Karpas-422 (cell line): ENCODE results near the gene PKD2L1. TPM values are rescaled to one million over a fixed set of nuclear protein-coding genes. Genes with fewer than 3 reads are reported as not detected.

Experiments used
- DNase-seq: peaks from one replicate; pipeline ENCODE4 v3.0.0-alpha.2; 2015
- H2AFZ ChIP-seq: fragments of 200-600 bp; sonication (generic); 2 replicates; pipeline ENCODE4 v1.6.1; 2014; ENCODE audit warnings: antibody characterized with exemption, low read length, mixed read lengths
- H3K27ac ChIP-seq: fragments of 200-600 bp; sonication (generic); 2 replicates; pipeline ENCODE4 v1.5.1; 2014; ENCODE audit warnings: mild to moderate bottlenecking, low read length, moderate library complexity
- H3K27me3 ChIP-seq: fragments of 200-600 bp; sonication (generic); 2 replicates; pipeline ENCODE4 v1.6.1; 2014; ENCODE audit warnings: low read length, mixed read lengths
- H3K36me3 ChIP-seq: fragments of 200-600 bp; sonication (generic); 2 replicates; pipeline ENCODE4 v1.6.1; 2014; ENCODE audit warnings: low read length, mixed read lengths; ENCODE audit not compliant: insufficient read depth
- H3K4me1 ChIP-seq: fragments of 200-600 bp; sonication (generic); 2 replicates; pipeline ENCODE4 v1.6.1; 2014; ENCODE audit warnings: mild to moderate bottlenecking, low read length, mixed read lengths
- H3K4me2 ChIP-seq: fragments of 200-600 bp; sonication (generic); 2 replicates; pipeline ENCODE4 v1.6.1; 2014; ENCODE audit warnings: low read length, low read depth, mild to moderate bottlenecking; ENCODE audit not compliant: poor library complexity, severe bottlenecking
- H3K4me3 ChIP-seq: fragments of 200-600 bp; sonication (generic); 2 replicates; pipeline ENCODE4 v1.5.1; 2014; ENCODE audit warnings: mild to moderate bottlenecking, antibody characterized with exemption, low read length, mixed read lengths
- H3K79me2 ChIP-seq: fragments of 200-600 bp; sonication (generic); 2 replicates; pipeline ENCODE4 v1.6.1; 2014; ENCODE audit warnings: mild to moderate bottlenecking, low read length, mixed read lengths
- H3K9ac ChIP-seq: fragments of 200-600 bp; sonication (generic); 2 replicates; pipeline ENCODE4 v1.6.0; 2014; ENCODE audit warnings: low read length
- H3K9me2 ChIP-seq: fragments of 200-600 bp; sonication (generic), shearing (Covaris generic); replicated peaks from 2 replicates; pipeline ENCODE4 v1.6.0; 2014; ENCODE audit warnings: mild to moderate bottlenecking, low read length, moderate library complexity; ENCODE audit not compliant: insufficient read depth
- H3K9me3 ChIP-seq: fragments of 300-700, 200-600 bp; sonication (generic); 2 replicates; pipeline ENCODE4 v1.6.1; 2014; ENCODE audit warnings: low read length, mixed read lengths
- H4K20me1 ChIP-seq: fragments of 200-600 bp; sonication (generic); 2 replicates; pipeline ENCODE4 v1.6.1; 2014; ENCODE audit warnings: mild to moderate bottlenecking, antibody characterized with exemption, low read length, low read depth; ENCODE audit not compliant: insufficient read depth
- total RNA-seq: library from RNA; depleted of rRNA; stranded (reverse); fragments of >200 nt; shearing (Covaris generic); gene quantifications from 2 replicates; pipeline ENCODE4 v1.2.3, GENCODE V29; 2014; ENCODE audit warnings: low replicate concordance

PKD2L1 gene
- total RNA-seq, 1 experiment from 2014 or later = 0.07 TPM

DNA sequence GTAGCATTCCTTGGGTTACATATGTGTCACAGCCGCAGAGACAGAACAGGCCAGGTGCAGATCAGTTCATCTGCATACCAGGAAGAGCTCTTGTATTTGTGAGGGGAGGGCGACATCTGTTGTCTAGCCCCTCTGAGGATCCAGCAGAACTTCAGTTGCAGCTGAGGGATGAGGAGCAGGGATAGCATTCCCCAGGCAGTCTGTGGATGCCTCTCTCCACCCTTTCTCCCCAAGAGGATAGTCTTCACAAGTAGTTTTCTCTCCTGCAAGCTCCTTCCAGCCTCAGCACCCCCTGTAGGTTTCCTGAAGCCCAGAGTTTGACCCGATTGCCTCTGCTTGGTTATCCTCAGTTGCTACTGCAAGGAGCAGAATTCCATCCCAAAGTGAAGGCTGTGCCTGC is 19.6 kb upstream of the PKD2L1 start:
- no peak overlapping the region for H2AFZ ChIP-seq
- H3K4me2 ChIP-seq = peak overlapping the region; percentile 94
- H3K27me3 ChIP-seq = no peaks in the 10 kb centered on the region
- peak overlapping the region; percentile 97 for H3K9ac ChIP-seq
- no peaks in the 10 kb centered on the region for H3K9me2 ChIP-seq
- no peak for DNase-seq
- H3K27ac ChIP-seq = peak overlapping the region; percentile 94
- H3K4me1 ChIP-seq = peaks cover 50% of the 10 kb centered on the region
- H4K20me1 ChIP-seq = peaks cover 56% of the 10 kb centered on the region
- H3K36me3 ChIP-seq = peaks cover 72% of the 10 kb centered on the region
- H3K9me3 ChIP-seq = no peaks in the 10 kb centered on the region
- peak overlapping the region; percentile 84 for H3K4me3 ChIP-seq
- H3K79me2 ChIP-seq = peaks cover 70% of the 10 kb centered on the region

DNA sequence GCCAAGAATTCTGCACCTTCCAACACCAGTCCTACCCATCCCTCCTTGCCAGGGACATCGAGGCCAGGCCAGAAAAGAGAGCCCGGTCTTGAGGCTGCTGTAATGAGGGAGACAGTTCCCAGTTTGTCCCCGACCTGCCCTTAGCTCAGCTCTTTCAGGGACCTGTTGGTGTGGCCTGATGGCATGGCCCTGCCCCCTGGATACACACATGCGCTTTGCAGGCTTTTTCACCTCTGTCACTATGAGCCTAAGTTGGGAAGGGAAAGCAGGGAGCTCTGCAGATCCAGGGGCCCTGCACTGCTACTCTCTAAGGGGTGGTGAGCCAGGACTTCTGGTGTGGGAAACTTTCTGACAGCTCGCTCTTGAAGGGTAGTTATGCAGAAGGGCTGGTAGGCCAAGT is 19.1 kb upstream of the PKD2L1 start:
- peaks cover 55% of the 10 kb centered on the region for H4K20me1 ChIP-seq
- peak overlapping the region; percentile 94 for H3K4me2 ChIP-seq
- H3K79me2 ChIP-seq = peaks cover 65% of the 10 kb centered on the region
- H3K27me3 ChIP-seq = no peaks in the 10 kb centered on the region
- peak; percentile 47 for DNase-seq
- H3K4me3 ChIP-seq = peak overlapping the region; percentile 84
- H3K9ac ChIP-seq = peak overlapping the region; percentile 97
- H3K9me3 ChIP-seq = no peaks in the 10 kb centered on the region
- H2AFZ ChIP-seq = no peak overlapping the region
- H3K9me2 ChIP-seq = no peaks in the 10 kb centered on the region
- peaks cover 66% of the 10 kb centered on the region for H3K36me3 ChIP-seq
- peaks cover 50% of the 10 kb centered on the region for H3K4me1 ChIP-seq
- peak overlapping the region; percentile 94 for H3K27ac ChIP-seq

DNA sequence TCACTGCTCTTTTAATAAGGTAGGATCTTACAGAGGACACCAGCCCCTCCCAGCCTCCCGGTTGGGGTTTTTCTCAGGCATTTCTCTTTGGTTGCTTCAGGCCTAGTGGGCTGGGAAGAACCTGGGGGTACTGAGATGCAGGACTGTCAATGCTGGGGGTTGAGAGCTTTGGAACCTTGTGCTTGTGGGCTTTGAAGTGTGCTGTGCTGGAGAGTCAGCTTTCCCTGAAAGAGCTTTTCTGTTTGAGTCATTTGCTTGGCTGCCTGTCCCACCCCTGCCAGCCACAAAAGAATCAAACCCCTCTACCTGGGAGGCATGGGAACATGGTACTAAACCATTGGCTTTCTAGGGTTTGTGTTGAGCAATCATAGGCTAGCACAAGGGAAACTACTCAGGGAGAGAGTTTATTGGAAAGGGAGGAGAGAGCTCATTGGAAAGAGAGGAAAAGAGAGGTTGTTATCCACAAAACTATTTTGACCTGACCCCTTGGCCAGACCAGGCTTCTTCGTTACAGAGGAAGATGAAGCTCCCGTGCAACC is 18.4 kb upstream of the PKD2L1 start:
- no peak for DNase-seq
- Histone ChIP-seq H3K79me2 (peaks cover 59% of the 10 kb centered on the region), H3K4me2 (peak overlapping the region; percentile 94), H3K9me2 (no peaks in the 10 kb centered on the region), H2AFZ (no peak overlapping the region), H3K4me3 (peak overlapping the region; percentile 84), H3K9ac (peak overlapping the region; percentile 97), H3K4me1 (peaks cover 50% of the 10 kb centered on the region), H3K36me3 (peaks cover 60% of the 10 kb centered on the region), H4K20me1 (peaks cover 52% of the 10 kb centered on the region), H3K27me3 (no peaks in the 10 kb centered on the region), H3K27ac (peak overlapping the region; percentile 94), H3K9me3 (no peaks in the 10 kb centered on the region)

DNA sequence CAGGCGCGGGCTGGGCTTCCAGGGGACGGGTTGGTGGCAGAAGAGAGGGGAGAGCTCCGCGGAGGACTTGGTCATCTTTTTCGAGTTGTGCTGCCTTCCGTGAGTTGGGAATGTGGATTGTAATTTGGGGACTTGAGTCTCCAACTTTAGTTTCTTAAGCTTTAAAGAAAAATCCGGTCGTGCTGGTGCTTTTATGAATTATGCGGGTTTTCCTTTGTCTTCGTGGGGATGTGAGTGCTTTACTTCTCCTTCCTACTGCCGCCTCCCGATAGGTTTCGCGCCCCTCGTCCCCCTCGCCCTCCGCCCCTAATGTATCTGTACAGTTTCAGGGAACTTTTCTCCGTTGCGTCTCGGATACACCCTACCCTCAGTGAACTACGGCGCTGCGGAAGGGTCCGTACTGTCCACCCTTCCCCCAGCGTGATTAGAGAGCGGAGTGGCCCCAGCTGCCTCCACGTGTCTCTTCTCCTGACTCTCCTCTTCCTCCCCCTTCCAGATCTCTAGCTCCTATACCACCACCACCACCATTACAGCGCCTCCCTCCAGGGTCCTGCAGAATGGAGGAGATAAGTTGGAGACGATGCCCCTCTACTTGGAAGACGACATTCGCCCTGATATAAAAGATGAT is 17.7 kb upstream of the PKD2L1 start:
- H3K79me2 ChIP-seq = peaks cover 56% of the 10 kb centered on the region
- H3K27ac ChIP-seq = peak overlapping the region; percentile 94
- peaks cover 47% of the 10 kb centered on the region for H4K20me1 ChIP-seq
- H3K9ac ChIP-seq = peak overlapping the region; percentile 97
- no peaks in the 10 kb centered on the region for H3K9me2 ChIP-seq
- H3K4me2 ChIP-seq = peak overlapping the region; percentile 94
- H3K36me3 ChIP-seq = peaks cover 55% of the 10 kb centered on the region
- no peak overlapping the region for H2AFZ ChIP-seq
- peak; percentile 69 for DNase-seq
- H3K4me1 ChIP-seq = peaks cover 50% of the 10 kb centered on the region
- H3K9me3 ChIP-seq = no peaks in the 10 kb centered on the region
- no peaks in the 10 kb centered on the region for H3K27me3 ChIP-seq
- H3K4me3 ChIP-seq = peak overlapping the region; percentile 84

DNA sequence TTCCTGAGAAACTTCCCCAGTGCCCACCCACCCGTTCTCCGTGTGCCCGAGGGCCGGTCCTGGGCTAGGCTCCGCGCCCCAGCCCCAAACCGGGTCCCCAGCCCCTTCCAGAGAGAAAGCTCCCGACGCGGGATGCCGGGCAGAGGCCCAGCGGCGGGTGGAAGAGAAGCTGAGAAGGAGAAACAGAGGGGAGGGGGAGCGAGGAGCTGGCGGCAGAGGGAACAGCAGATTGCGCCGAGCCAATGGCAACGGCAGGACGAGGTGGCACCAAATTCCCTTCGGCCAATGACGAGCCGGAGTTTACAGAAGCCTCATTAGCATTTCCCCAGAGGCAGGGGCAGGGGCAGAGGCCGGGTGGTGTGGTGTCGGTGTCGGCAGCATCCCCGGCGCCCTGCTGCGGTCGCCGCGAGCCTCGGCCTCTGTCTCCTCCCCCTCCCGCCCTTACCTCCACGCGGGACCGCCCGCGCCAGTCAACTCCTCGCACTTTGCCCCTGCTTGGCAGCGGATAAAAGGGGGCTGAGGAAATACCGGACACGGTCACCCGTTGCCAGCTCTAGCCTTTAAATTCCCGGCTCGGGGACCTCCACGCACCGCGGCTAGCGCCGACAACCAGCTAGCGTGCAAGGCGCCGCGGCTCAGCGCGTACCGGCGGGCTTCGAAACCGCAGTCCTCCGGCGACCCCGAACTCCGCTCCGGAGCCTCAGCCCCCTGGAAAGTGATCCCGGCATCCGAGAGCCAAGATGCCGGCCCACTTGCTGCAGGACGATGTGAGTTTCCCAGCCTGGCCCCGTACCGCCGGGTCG is 16.9 kb upstream of the PKD2L1 start, which contains the start of gene SCD:
TSS of gene SCD (plus strand) at position 469 of the 803 bp plus-strand sequence. CDS start at position 741, 272 bp downstream.
- no peaks in the 10 kb centered on the region for H3K9me3 ChIP-seq
- peak within 1 kb of the TSS; percentile 94 for H3K27ac ChIP-seq
- H3K79me2 ChIP-seq = peaks cover 50% of the 10 kb centered on the region
- peaks cover 50% of the 10 kb centered on the region for H3K4me1 ChIP-seq
- peaks cover 47% of the 10 kb centered on the region for H3K36me3 ChIP-seq
- H3K9ac ChIP-seq = peak within 1 kb of the TSS; percentile 97
- peak within 1 kb of the TSS; percentile 94 for H3K4me2 ChIP-seq
- no peak within 1 kb of the TSS for H2AFZ ChIP-seq
- H3K4me3 ChIP-seq = peak within 1 kb of the TSS; percentile 84
- H4K20me1 ChIP-seq = peaks cover 40% of the 10 kb centered on the region
- DNase-seq = peak; percentile 99
- H3K27me3 ChIP-seq = no peaks in the 10 kb centered on the region
- H3K9me2 ChIP-seq = no peaks in the 10 kb centered on the region

DNA sequence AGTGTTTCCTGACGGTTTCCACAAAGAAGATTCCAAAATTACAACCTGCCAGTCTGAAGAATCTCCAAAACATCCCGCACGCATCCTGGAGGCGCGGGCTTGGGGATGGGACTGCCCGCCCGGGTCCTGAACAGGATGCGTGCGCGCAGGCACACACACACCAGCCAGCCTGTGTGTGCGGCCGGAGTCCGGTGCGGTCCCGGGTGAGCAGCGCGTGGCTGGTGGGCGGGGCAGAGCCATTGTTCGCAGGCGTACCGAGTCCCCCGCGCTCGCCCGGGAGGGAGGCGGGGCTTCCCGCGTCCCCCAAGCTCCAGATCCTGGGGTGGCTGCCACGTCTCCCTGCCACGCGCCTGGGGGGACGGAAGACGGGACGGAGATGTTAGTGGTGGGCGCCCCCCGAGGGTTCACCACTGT is 16.3 kb upstream of the PKD2L1 start:
- peaks cover 44% of the 10 kb centered on the region for H3K79me2 ChIP-seq
- peaks cover 36% of the 10 kb centered on the region for H4K20me1 ChIP-seq
- no peaks in the 10 kb centered on the region for H3K27me3 ChIP-seq
- no peak overlapping the region for H2AFZ ChIP-seq
- H3K36me3 ChIP-seq = peaks cover 41% of the 10 kb centered on the region
- H3K9me2 ChIP-seq = no peaks in the 10 kb centered on the region
- H3K27ac ChIP-seq = peak overlapping the region; percentile 94
- H3K4me3 ChIP-seq = peak overlapping the region; percentile 84
- DNase-seq = peak; percentile 92
- peak overlapping the region; percentile 97 for H3K9ac ChIP-seq
- peaks cover 48% of the 10 kb centered on the region for H3K4me1 ChIP-seq
- H3K9me3 ChIP-seq = no peaks in the 10 kb centered on the region
- H3K4me2 ChIP-seq = peak overlapping the region; percentile 94

DNA sequence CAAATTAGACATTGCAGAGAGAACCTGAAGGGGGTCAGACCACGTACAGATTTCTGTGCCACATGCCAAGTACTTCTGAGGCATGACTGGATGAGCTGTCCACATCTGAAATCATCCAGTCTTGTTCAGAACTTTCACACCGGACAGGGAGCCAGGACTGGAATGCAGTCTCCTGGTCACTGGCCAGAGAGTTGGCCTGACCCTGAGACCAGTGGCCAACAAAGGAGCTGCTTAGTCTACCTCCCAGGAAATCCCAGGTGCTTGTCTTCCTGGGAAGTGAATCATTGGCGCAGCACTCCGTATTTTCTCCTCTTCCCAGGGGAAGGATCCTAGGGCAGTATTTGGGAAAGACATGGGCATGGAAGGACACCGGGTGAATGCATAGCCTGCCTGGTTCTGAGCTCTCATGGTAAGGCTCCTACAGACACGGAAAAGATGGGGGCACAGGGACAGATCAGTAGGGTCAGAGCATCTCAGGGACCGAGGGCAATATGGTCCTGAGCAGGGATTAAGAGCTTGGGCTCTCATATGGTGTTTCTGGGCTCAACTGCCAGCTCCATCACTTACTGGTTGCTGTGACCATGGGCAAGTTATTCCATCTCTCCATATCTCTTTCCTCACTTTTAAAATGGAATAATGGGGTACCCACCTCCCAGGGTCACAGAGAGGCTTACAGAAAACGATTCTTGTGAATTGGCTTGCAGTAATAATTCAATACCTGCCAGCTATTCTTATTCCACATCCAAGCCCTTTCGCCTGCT is 15.7 kb upstream of the PKD2L1 start:
- Histone ChIP-seq H3K79me2 (peaks cover 37% of the 10 kb centered on the region), H3K9me3 (no peaks in the 10 kb centered on the region), H3K4me2 (peak overlapping the region; percentile 94), H3K9ac (peak overlapping the region; percentile 97), H3K27me3 (no peaks in the 10 kb centered on the region), H2AFZ (no peak overlapping the region), H3K4me3 (peak overlapping the region; percentile 84), H3K9me2 (no peaks in the 10 kb centered on the region), H3K36me3 (peaks cover 35% of the 10 kb centered on the region), H3K4me1 (peaks cover 42% of the 10 kb centered on the region), H4K20me1 (peaks cover 30% of the 10 kb centered on the region), H3K27ac (peak overlapping the region; percentile 94)
- no peak for DNase-seq
